Naive thymus-derived CD4-positive, alpha-beta T cell (primary cell): ENCODE measurements around the gene SERPINE2. TPM values are rescaled to one million over a fixed set of nuclear protein-coding genes. Genes with fewer than 3 reads are reported as not detected.

ENCODE experiments used
- ATAC-seq: fragments of 150-1000 bp; cut with Tn5 transposase; 2 replicates; pipeline ENCODE4 v1.10.0; 2021; ENCODE audit warnings: mild to moderate bottlenecking, moderate library complexity
- CTCF ChIA-PET: fragments of 350-600 bp; sonication (Branson Sonifier 250); formaldehyde crosslinking; loops from one replicate; lab custom pipeline; 2021; ENCODE audit warnings: antibody characterized with exemption; lab: Charles Lee
- POLR2A ChIA-PET: fragments of 350-600 bp; sonication (Branson Sonifier 250); formaldehyde crosslinking; loops from one replicate; lab custom pipeline; 2021; ENCODE audit warnings: antibody characterized with exemption, inconsistent platforms; lab: Charles Lee
- DNase-seq, 9 donors: peaks; one replicate each; pipeline versions ENCODE4 v3.0.0 to v3.0.0-alpha.2; 2020 to 2022; ENCODE audit warnings: mixed read lengths in 1 of 9
- H3K27ac ChIP-seq: one replicate; pipeline ENCODE4 v1.7.0; 2013; ENCODE audit warnings: mild to moderate bottlenecking, low read depth, low read length, moderate library complexity
- H3K27me3 ChIP-seq, 2 donors: one replicate each; pipeline ENCODE4 v1.7.0; 2013; ENCODE audit warnings: low read length in 2 of 2, mild to moderate bottlenecking in 2 of 2, moderate library complexity in 2 of 2; ENCODE audit not compliant: control insufficient read depth in 2 of 2, insufficient read depth in 2 of 2
- H3K36me3 ChIP-seq, 3 experiments: 1 replicate in 2 of 3; 2 replicates in 1 of 3; pipeline ENCODE4 v1.7.0; 2013; ENCODE audit warnings: low read length in 3 of 3, mild to moderate bottlenecking in 3 of 3, moderate library complexity in 1 of 3; ENCODE audit not compliant: insufficient read depth in 3 of 3, control insufficient read depth in 2 of 3
- H3K4me1 ChIP-seq, 2 donors: one replicate each; pipeline ENCODE4 v1.7.0; 2013; ENCODE audit warnings: low read length in 2 of 2, mild to moderate bottlenecking in 2 of 2, moderate library complexity in 1 of 2; ENCODE audit not compliant: control insufficient read depth in 2 of 2, insufficient read depth in 2 of 2
- H3K4me3 ChIP-seq: 2 replicates; pipeline ENCODE4 v1.7.0; 2013; ENCODE audit warnings: mild to moderate bottlenecking, low read length
- H3K9me3 ChIP-seq, 3 experiments: 1 replicate in 2 of 3; 2 replicates in 1 of 3; pipeline ENCODE4 v1.7.0; 2013; ENCODE audit warnings: low read length in 3 of 3; ENCODE audit not compliant: control insufficient read depth in 2 of 3
- H3K27ac Mint-ChIP-seq, 9 donors: one replicate each; pipeline ENCODE4 v1.8.0; 2020 to 2022; ENCODE audit warnings: mixed read lengths in 9 of 9, mild to moderate bottlenecking in 8 of 9, moderate library complexity in 5 of 9, inconsistent platforms in 2 of 9
- H3K27me3 Mint-ChIP-seq, 5 donors: one replicate each; pipeline ENCODE4 v1.8.0; 2021 to 2022; ENCODE audit warnings: mixed read lengths in 5 of 5, mild to moderate bottlenecking in 1 of 5
- H3K36me3 Mint-ChIP-seq, 5 donors: one replicate each; pipeline ENCODE4 v1.8.0; 2020 to 2022; ENCODE audit warnings: mixed read lengths in 5 of 5, mild to moderate bottlenecking in 3 of 5, inconsistent platforms in 1 of 5
- H3K4me1 Mint-ChIP-seq, 7 donors: one replicate each; pipeline ENCODE4 v1.8.0; 2020 to 2022; ENCODE audit warnings: mixed read lengths in 7 of 7, mild to moderate bottlenecking in 3 of 7, inconsistent platforms in 1 of 7
- H3K4me3 Mint-ChIP-seq, 10 donors: one replicate each; pipeline ENCODE4 v1.8.0; 2020 to 2022; ENCODE audit warnings: mild to moderate bottlenecking in 10 of 10, mixed read lengths in 10 of 10, moderate library complexity in 6 of 10, inconsistent platforms in 2 of 10
- H3K9me3 Mint-ChIP-seq, 11 donors: one replicate each; pipeline ENCODE4 v1.8.0; 2020 to 2022; ENCODE audit warnings: mixed read lengths in 11 of 11, mild to moderate bottlenecking in 4 of 11, inconsistent platforms in 1 of 11, moderate library complexity in 1 of 11
- intact Hi-C, 2 donors: fragments of 100-400 bp; cut with micrococcal nuclease; formaldehyde crosslinking; loops; one replicate each; pipeline ENCODE4 v1.15.1; 2023
- polyA plus RNA-seq, 2 donors: library from polyadenylated mRNA; unstranded; fragments of 300-500 nt; fragmentation: Illumina TruSeq; gene quantifications; one replicate each; pipeline ENCODE4 v1.2.3, GENCODE V29; 2021
- total RNA-seq, 6 experiments: library from RNA in 5 of 6; stranded (reverse) in 5 of 6; gene quantifications; 1 replicate in 5 of 6; 2 replicates in 1 of 6; pipeline ENCODE4 v1.2.3 and lab custom pipeline; 2021 to 2026

The SERPINE2 gene
- total and polyA plus RNA-seq, 7 experiments from 2014 or later = 5.2 to 46.7 (median 14.7) TPM

GRCh38 chr2:223980397-223980735 is 58.7 kb downstream of the SERPINE2 start:
- Mint-ChIP-seq H3K4me3 (no peak overlapping the region), H3K27ac (no peak overlapping the region), H3K9me3 (no peaks in the 10 kb centered on the region), H3K4me1 (peaks cover 0 to 2% (median 0%) of the 10 kb centered on the region in 7 donors), H3K27me3 (peaks cover 0 to 3% (median 0%) of the 10 kb centered on the region in 5 donors), H3K36me3 (peaks cover 6 to 28% (median 12%) of the 10 kb centered on the region in 5 donors)
- ATAC-seq (no peak), DNase-seq (no peak)
- H3K27ac ChIP-seq = no peak overlapping the region
- intact Hi-C loops = no loop called here
- ChIA-PET POLR2A (interaction anchor here (0.6 kb wide), 1 partner anchor 22 kb away, joined by 3 read pairs; no protein-coding TSS in a partner anchor), CTCF (interaction anchor here (1.0 to 1.9 kb wide), 4 partner anchors 10 to 14 kb away, joined by 3 to 10 read pairs (median 5); no protein-coding TSS in a partner anchor)
- H3K4me1 ChIP-seq = no peaks in the 10 kb centered on the region
- H3K36me3 ChIP-seq = peaks cover 0 to 10% (median 0%) of the 10 kb centered on the region in 3 experiments
- H3K4me3 ChIP-seq = no peak overlapping the region
- H3K27me3 ChIP-seq = no peaks in the 10 kb centered on the region
- H3K9me3 ChIP-seq = no peaks in the 10 kb centered on the region

GRCh38 chr2:223979730-223980396 is 59.2 kb downstream of the SERPINE2 start:
- Histone ChIP-seq H3K27ac (no peak overlapping the region), H3K36me3 (peaks cover 0 to 10% (median 0%) of the 10 kb centered on the region in 3 experiments), H3K4me1 (no peaks in the 10 kb centered on the region), H3K4me3 (no peak overlapping the region), H3K27me3 (no peaks in the 10 kb centered on the region), H3K9me3 (no peaks in the 10 kb centered on the region)
- peaks cover 0 to 2% (median 0%) of the 10 kb centered on the region in 7 donors for H3K4me1 Mint-ChIP-seq
- intact Hi-C loops = loop anchor here in 1 of 2 donors (10.0 kb wide), 1 partner anchor 1685 kb away; no protein-coding TSS in a partner anchor
- ChIA-PET POLR2A (interaction anchor here (0.6 kb wide), 1 partner anchor 22 kb away, joined by 3 read pairs; no protein-coding TSS in a partner anchor), CTCF (interaction anchor here (1.0 to 1.9 kb wide), 3 partner anchors 9 to 13 kb away, joined by 3 to 10 read pairs (median 5); no protein-coding TSS in a partner anchor)
- peaks cover 0 to 3% (median 0%) of the 10 kb centered on the region in 5 donors for H3K27me3 Mint-ChIP-seq
- H3K9me3 Mint-ChIP-seq = no peaks in the 10 kb centered on the region
- DNase-seq (no peak), ATAC-seq (no peak)
- H3K27ac Mint-ChIP-seq = no peak overlapping the region
- H3K4me3 Mint-ChIP-seq = no peak overlapping the region
- peaks cover 6 to 27% (median 10%) of the 10 kb centered on the region in 5 donors for H3K36me3 Mint-ChIP-seq

- DNase-seq (no peak), ATAC-seq (no peak)
- Histone ChIP-seq H3K4me3 (no peak overlapping the region), H3K4me1 (no peaks in the 10 kb centered on the region), H3K27me3 (no peaks in the 10 kb centered on the region), H3K9me3 (no peaks in the 10 kb centered on the region), H3K27ac (no peak overlapping the region), H3K36me3 (peaks cover 0 to 4% (median 0%) of the 10 kb centered on the region in 3 experiments)
- Mint-ChIP-seq H3K4me3 (no peak overlapping the region), H3K4me1 (peaks cover 0 to under 1% (median 0%) of the 10 kb centered on the region in 7 donors), H3K9me3 (no peaks in the 10 kb centered on the region), H3K36me3 (peaks cover 0 to 19% (median under 1%) of the 10 kb centered on the region in 5 donors), H3K27ac (no peak overlapping the region), H3K27me3 (no peaks in the 10 kb centered on the region)
- intact Hi-C loops = loop anchor here in 1 of 2 donors (10.0 kb wide), 1 partner anchor 1686 kb away; no protein-coding TSS in a partner anchor
- POLR2A ChIA-PET = no interaction called here
- CTCF ChIA-PET = interaction anchor here (1.4 kb wide), 1 partner anchor 9 kb away, joined by 3 read pairs; no protein-coding TSS in a partner anchor
Measured at GRCh38 chr2:223978451-223978850, 60.6 kb downstream of the SERPINE2 start.

GRCh38 chr2:223976635-223977226 is 62.4 kb downstream of the SERPINE2 start:
- POLR2A ChIA-PET = no interaction called here

GRCh38 chr2:223973606-223974005 is 65.5 kb downstream of the SERPINE2 start:
- no peak for ATAC-seq
- Histone ChIP-seq H3K27me3 (no peaks in the 10 kb centered on the region), H3K4me3 (no peak overlapping the region), H3K9me3 (no peaks in the 10 kb centered on the region), H3K4me1 (no peaks in the 10 kb centered on the region), H3K36me3 (peaks cover 0 to 1% (median 0%) of the 10 kb centered on the region in 3 experiments), H3K27ac (no peak overlapping the region)
- DNase-seq = no peak
- Mint-ChIP-seq H3K4me3 (no peak overlapping the region), H3K36me3 (peaks cover 0 to 3% (median 0%) of the 10 kb centered on the region in 5 donors), H3K4me1 (peaks cover 0 to 14% (median 4%) of the 10 kb centered on the region in 7 donors), H3K27me3 (no peaks in the 10 kb centered on the region), H3K27ac (no peak overlapping the region), H3K9me3 (no peaks in the 10 kb centered on the region)
- POLR2A ChIA-PET = no interaction called here
- intact Hi-C loops = loop anchor here in 1 of 2 donors (5.0 to 10.0 kb wide), 2 partner anchors 804 to 1691 kb away; no protein-coding TSS in a partner anchor
- CTCF ChIA-PET = no interaction called here

More at GRCh38 chr2:223976635-223977226, 62.4 kb downstream of the SERPINE2 start:
- no peaks in the 10 kb centered on the region for H3K4me1 Mint-ChIP-seq
- no peaks in the 10 kb centered on the region for H3K4me1 ChIP-seq
- H3K27me3 Mint-ChIP-seq = no peaks in the 10 kb centered on the region
- no peak overlapping the region for H3K4me3 ChIP-seq
- no peaks in the 10 kb centered on the region for H3K9me3 ChIP-seq
- H3K9me3 Mint-ChIP-seq = no peaks in the 10 kb centered on the region
- H3K36me3 Mint-ChIP-seq = peaks cover 0 to 13% (median 0%) of the 10 kb centered on the region in 5 donors
- peaks cover 0 to 4% (median 0%) of the 10 kb centered on the region in 3 experiments for H3K36me3 ChIP-seq
- no peak overlapping the region for H3K27ac Mint-ChIP-seq
- ATAC-seq (no peak), DNase-seq (no peak)
- CTCF ChIA-PET = interaction anchor here (0.9 kb wide), 1 partner anchor 17 kb away, joined by 5 read pairs; no protein-coding TSS in a partner anchor
- no peaks in the 10 kb centered on the region for H3K27me3 ChIP-seq
- no peak overlapping the region for H3K27ac ChIP-seq
- H3K4me3 Mint-ChIP-seq = no peak overlapping the region
- intact Hi-C loops = loop anchor here in 1 of 2 donors (10.0 kb wide), 1 partner anchor 1688 kb away; no protein-coding TSS in a partner anchor

- no peak overlapping the region for H3K27ac Mint-ChIP-seq
- no peak overlapping the region for H3K4me3 Mint-ChIP-seq
- Histone ChIP-seq H3K27me3 (no peaks in the 10 kb centered on the region), H3K9me3 (no peaks in the 10 kb centered on the region), H3K27ac (no peak overlapping the region), H3K4me1 (no peaks in the 10 kb centered on the region), H3K4me3 (no peak overlapping the region), H3K36me3 (peaks cover 0 to 7% (median 0%) of the 10 kb centered on the region in 3 experiments)
- H3K4me1 Mint-ChIP-seq = peaks cover 0 to 14% (median 4%) of the 10 kb centered on the region in 7 donors
- ATAC-seq (no peak), DNase-seq (no peak)
- H3K36me3 Mint-ChIP-seq = peaks cover 0 to 3% (median 0%) of the 10 kb centered on the region in 5 donors
- CTCF ChIA-PET = interaction anchor here (1.1 to 6.0 kb wide), 4 partner anchors 11 to 312 kb away, joined by 3 to 98 read pairs (median 24); no protein-coding TSS in a partner anchor
- POLR2A ChIA-PET = no interaction called here
- no peaks in the 10 kb centered on the region for H3K27me3 Mint-ChIP-seq
- no peaks in the 10 kb centered on the region for H3K9me3 Mint-ChIP-seq
- intact Hi-C loops = loop anchor here in 1 of 2 donors (5.0 to 10.0 kb wide), 2 partner anchors 805 to 1692 kb away; no protein-coding TSS in a partner anchor
Measured at GRCh38 chr2:223972656-223973102, 66.4 kb downstream of the SERPINE2 start.
